AG04450 (cell line): ENCODE data around the gene BNIP1. TPM values are rescaled to one million over a fixed set of nuclear protein-coding genes. Genes with fewer than 3 reads are reported as not detected.
"Not testable (repeated sequence)": the region's sequence is repeated elsewhere in the genome, so short reads cannot be mapped to it uniquely, and the experiment has no call there.

Experiments
- CTCF ChIA-PET: fragments of 300-600, 350-600 bp; formaldehyde crosslinking; extraction: SDS; loops from one replicate; lab custom pipeline; 2022; ENCODE audit warnings: antibody characterized with exemption, inconsistent platforms; lab: Charles Lee
- POLR2A ChIA-PET: fragments of 350-600 bp; formaldehyde crosslinking; extraction: SDS; loops from one replicate; lab custom pipeline; 2021; ENCODE audit warnings: antibody characterized with exemption, inconsistent platforms; lab: Yijun Ruan, JAX
- DNase-seq: peaks from one replicate; pipeline ENCODE4 v3.0.0-alpha.2; 2011; ENCODE audit warnings: low read depth, low spot score
- H3K27ac ChIP-seq: one replicate; pipeline ENCODE4 v1.5.1; 2012; ENCODE audit warnings: low read depth, low read length, control low read depth
- H3K27me3 ChIP-seq: one replicate; pipeline ENCODE4 v1.6.0; 2012; ENCODE audit warnings: low read length; ENCODE audit not compliant: control insufficient read depth, insufficient read depth
- H3K4me3 ChIP-seq: 2 replicates; pipeline ENCODE4 v1.5.1; 2011; ENCODE audit warnings: mild to moderate bottlenecking, low read depth, low read length, control low read depth
- H3K9me3 ChIP-seq: 2 replicates; pipeline ENCODE4 v1.5.1; 2012; ENCODE audit warnings: low read length; ENCODE audit not compliant: control insufficient read depth, insufficient read depth
- polyA plus RNA-seq: library from polyadenylated mRNA; depleted of rRNA; stranded (reverse); fragments of >200 nt; gene quantifications from 2 replicates; pipeline ENCODE4 v1.2.3, GENCODE V29; 2011
- TF ChIP-seq, protein P1 (sequence below): IDR thresholded peaks from 2 replicates; pipeline ENCODE4 v1.5.1; 2011; ENCODE audit warnings: low read depth, low read length, control low read depth, inconsistent platforms

Gene BNIP1
- polyA plus RNA-seq, 1 experiment = 23.5 TPM

DNA sequence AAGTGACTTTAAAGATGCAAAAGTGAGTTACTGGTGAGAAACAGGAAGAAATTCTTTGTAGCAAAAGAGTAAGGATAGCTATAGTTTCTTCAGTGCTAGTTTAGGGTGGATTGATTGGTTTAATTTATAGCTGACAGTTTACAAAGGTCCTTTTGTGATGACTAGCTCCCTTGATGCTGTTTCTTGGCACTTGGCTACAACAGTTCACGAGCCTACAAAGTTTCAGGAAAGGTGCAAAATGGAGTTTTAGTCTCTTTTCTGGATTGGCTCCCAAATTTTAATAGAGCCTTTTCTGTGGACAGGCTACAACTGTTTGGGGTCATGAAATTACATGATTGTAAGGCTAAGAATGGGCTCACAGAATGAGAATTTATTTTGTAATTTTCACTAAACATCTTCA is 40.9 kb upstream of the BNIP1 start:
- TF ChIP-seq, protein P1, sequence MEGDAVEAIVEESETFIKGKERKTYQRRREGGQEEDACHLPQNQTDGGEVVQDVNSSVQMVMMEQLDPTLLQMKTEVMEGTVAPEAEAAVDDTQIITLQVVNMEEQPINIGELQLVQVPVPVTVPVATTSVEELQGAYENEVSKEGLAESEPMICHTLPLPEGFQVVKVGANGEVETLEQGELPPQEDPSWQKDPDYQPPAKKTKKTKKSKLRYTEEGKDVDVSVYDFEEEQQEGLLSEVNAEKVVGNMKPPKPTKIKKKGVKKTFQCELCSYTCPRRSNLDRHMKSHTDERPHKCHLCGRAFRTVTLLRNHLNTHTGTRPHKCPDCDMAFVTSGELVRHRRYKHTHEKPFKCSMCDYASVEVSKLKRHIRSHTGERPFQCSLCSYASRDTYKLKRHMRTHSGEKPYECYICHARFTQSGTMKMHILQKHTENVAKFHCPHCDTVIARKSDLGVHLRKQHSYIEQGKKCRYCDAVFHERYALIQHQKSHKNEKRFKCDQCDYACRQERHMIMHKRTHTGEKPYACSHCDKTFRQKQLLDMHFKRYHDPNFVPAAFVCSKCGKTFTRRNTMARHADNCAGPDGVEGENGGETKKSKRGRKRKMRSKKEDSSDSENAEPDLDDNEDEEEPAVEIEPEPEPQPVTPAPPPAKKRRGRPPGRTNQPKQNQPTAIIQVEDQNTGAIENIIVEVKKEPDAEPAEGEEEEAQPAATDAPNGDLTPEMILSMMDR = no peak
- no peak for DNase-seq
- ChIA-PET CTCF (interaction anchor here (1.1 kb wide), 1 partner anchor 119 kb away, joined by 3 read pairs; no protein-coding TSS in a partner anchor), POLR2A (no interaction called here)
- Histone ChIP-seq H3K27me3 (no peaks in the 10 kb centered on the region), H3K27ac (no peak overlapping the region), H3K4me3 (no peak overlapping the region), H3K9me3 (peaks cover 18% of the 10 kb centered on the region)

DNA sequence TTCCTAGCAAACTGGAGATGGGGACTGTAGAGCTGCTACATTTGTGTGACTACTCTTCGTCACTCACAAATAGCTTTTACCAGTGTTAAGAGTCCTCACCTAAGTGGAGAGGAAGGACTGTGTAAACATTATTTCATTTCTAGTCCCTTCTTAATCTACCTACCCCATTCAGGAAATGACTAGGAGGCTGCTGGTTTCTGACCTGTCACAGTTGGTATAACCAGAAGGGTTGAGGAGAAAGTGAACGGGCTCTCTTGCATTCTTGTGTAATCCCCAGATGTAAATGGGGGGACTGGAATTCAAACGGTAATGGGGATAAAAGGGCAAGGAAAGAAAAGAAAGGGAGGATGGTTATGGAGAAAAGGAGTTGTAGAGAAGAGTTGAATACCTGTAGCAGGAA is 35.4 kb upstream of the BNIP1 start:
- no peak overlapping the region for H3K27ac ChIP-seq
- H3K4me3 ChIP-seq = no peak overlapping the region
- H3K27me3 ChIP-seq = no peaks in the 10 kb centered on the region
- no peaks in the 10 kb centered on the region for H3K9me3 ChIP-seq
- CTCF ChIA-PET = interaction anchor here (0.9 to 1.3 kb wide), 2 partner anchors 130 to 402 kb away, joined by 3 to 4 read pairs; no protein-coding TSS in a partner anchor
- TF ChIP-seq, protein P1 = no peak
- no peak for DNase-seq
- POLR2A ChIA-PET = no interaction called here

DNA sequence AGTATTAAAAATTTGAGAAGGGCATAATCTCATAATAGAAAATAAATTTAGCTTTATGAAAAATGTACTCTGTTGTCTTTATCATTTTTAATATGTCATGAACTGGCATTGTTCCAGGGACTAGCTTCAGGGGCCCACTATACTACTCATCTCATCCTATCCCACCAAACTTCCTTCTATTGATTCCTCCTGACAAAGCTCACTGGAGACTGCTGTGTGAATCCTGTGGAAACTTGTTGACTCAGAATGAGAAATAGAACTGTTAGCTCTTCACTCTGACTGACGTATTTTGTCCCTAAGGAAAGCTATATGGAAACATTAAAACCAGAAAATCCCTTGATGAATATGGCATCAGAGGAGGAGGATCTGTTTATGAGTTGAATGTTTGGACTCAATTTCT is 29.8 kb upstream of the BNIP1 start:
- no peaks in the 10 kb centered on the region for H3K9me3 ChIP-seq
- no peaks in the 10 kb centered on the region for H3K27me3 ChIP-seq
- no peak overlapping the region for H3K27ac ChIP-seq
- ChIA-PET CTCF (interaction anchor here (0.9 to 1.5 kb wide), 3 partner anchors 15 to 408 kb away, joined by 3 read pairs; no protein-coding TSS in a partner anchor), POLR2A (no interaction called here)
- TF ChIP-seq, protein P1 = no peak
- DNase-seq = no peak
- no peak overlapping the region for H3K4me3 ChIP-seq

DNA sequence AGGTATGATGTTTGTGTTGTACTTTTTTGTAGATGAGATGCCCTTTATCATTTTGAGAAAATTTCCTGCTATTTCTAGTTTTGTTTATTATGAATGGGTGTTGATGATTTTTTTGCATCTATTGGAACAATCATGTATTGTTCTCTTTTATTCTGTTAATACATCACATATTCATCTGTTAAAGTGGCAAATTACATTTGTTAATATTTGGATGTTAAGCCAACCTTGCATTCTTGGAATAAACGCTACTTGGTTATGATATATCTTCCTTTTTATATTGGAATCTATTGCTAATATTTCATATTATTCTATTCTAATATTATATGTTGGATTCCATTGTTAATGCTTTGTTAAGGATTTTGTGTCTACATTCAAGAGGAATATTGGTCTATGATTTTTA is 24.6 kb upstream of the BNIP1 start:
- Histone ChIP-seq H3K4me3 (no peak overlapping the region), H3K27me3 (no peaks in the 10 kb centered on the region), H3K9me3 (no peaks in the 10 kb centered on the region), H3K27ac (no peak overlapping the region)
- ChIA-PET POLR2A (interaction anchor here (0.7 kb wide), 1 partner anchor 141 kb away, joined by 3 read pairs; no protein-coding TSS in a partner anchor), CTCF (interaction anchor here (0.6 to 0.8 kb wide), 2 partner anchors 9 to 109 kb away, joined by 3 to 4 read pairs; no protein-coding TSS in a partner anchor)
- TF ChIP-seq, protein P1 = no peak
- DNase-seq = no peak

DNA sequence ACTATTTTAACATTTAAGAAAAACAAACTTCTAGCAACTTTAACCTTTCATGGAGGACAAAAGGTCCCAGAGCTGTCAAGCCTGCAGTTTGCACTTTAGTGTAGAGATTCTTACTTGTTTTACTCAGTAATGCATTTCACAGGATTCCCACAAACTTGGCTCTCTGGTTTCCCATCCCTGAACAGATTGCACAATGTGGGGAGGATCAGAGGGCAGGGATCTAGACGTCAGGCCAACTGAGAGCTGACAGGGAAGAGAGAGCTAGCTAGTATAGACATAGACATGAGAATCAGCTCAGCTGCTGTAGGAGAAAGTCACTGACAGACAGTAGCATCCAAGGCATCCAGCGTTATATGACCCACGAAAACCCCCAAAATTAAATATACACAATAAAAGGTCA is 20.9 kb upstream of the BNIP1 start:
- ChIA-PET CTCF (no interaction called here), POLR2A (no interaction called here)
- Histone ChIP-seq H3K4me3 (no peak overlapping the region), H3K27me3 (no peaks in the 10 kb centered on the region), H3K9me3 (no peaks in the 10 kb centered on the region), H3K27ac (no peak overlapping the region)
- TF ChIP-seq, protein P1 = no peak
- peak; percentile 18 for DNase-seq

DNA sequence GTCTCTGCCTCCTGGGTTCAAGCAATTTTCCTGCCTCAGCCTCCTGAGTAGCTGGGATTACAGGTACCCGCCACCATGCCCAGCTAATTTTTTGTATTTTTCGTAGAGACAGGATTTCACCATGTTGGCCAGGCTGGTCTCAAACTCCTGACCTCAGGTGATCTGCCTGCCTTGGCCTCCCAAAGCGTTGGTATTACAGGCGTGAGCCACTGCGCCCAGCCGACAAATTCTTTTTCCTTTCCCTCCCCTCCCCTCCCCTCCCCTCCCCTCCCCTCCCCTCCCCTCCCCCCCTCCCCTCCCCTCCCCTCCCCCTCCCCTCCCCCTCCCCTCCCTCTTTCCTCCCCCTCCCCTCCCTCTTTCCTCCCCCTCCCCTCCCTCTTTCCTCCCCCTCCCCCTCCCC is 12.2 kb upstream of the BNIP1 start:
- POLR2A ChIA-PET, H3K4me3 ChIP-seq, H3K27ac ChIP-seq, DNase-seq, H3K27me3 ChIP-seq, H3K9me3 ChIP-seq: not testable (repeated sequence)
- CTCF ChIA-PET = interaction anchor here (0.9 kb wide), 1 partner anchor 8 kb away, joined by 3 read pairs; no protein-coding TSS in a partner anchor
